ENCODE results near the gene ZMYND8.
A peak's percentile ranks its signal among the peaks of the same experiment; 100 is the strongest.
"Not testable (repeated sequence)": the region's sequence is repeated elsewhere in the genome, so short reads cannot be mapped to it uniquely, and the experiment has no call there.

ZMYND8 gene

GRCh38 chr20:47222468-47223119 lies 133.9 kb downstream of the ZMYND8 start:
- DNase-seq = no peak

GRCh38 chr20:47221036-47221625 lies 135.4 kb downstream of the ZMYND8 start:
- DNase-seq = no peak

- peak; percentile 49 for DNase-seq
Measured at GRCh38 chr20:47220161-47220582, 136.3 kb downstream of the ZMYND8 start.

- DNase-seq = no peak
Measured at GRCh38 chr20:47217482-47218446, 138.7 kb downstream of the ZMYND8 start.

- DNase-seq = no peak
Measured at GRCh38 chr20:47216819-47217410, 139.6 kb downstream of the ZMYND8 start.

- DNase-seq = no peak
Measured at GRCh38 chr20:47215653-47216397, 140.7 kb downstream of the ZMYND8 start.

- no peak for DNase-seq
Measured at GRCh38 chr20:47213966-47214365, 142.5 kb downstream of the ZMYND8 start.

- no peak for DNase-seq
Measured at GRCh38 chr20:47212606-47213207, 143.8 kb downstream of the ZMYND8 start.

GRCh38 chr20:47211036-47211435 lies 145.5 kb downstream of the ZMYND8 start:
- no peak for DNase-seq

GRCh38 chr20:47210470-47210869 lies 146.0 kb downstream of the ZMYND8 start:
- DNase-seq = no peak

- DNase-seq = no peak
Measured at GRCh38 chr20:47209982-47210381, 146.5 kb downstream of the ZMYND8 start.

GRCh38 chr20:47208534-47209174 lies 147.8 kb downstream of the ZMYND8 start:
- DNase-seq = no peak

- no peak for DNase-seq
Measured at GRCh38 chr20:47206962-47207641, 149.4 kb downstream of the ZMYND8 start.

- DNase-seq = not testable (repeated sequence)
Measured at GRCh38 chr20:47206552-47206951, 149.9 kb downstream of the ZMYND8 start.

- DNase-seq = peak; percentile 54
Measured at GRCh38 chr20:47205577-47206123, 150.8 kb downstream of the ZMYND8 start.

- DNase-seq = not testable (repeated sequence)
Measured at GRCh38 chr20:47204850-47205122, 151.7 kb downstream of the ZMYND8 start.

GRCh38 chr20:47204008-47204849 lies 152.3 kb downstream of the ZMYND8 start:
- DNase-seq = no peak

GRCh38 chr20:47202733-47203667 lies 153.5 kb downstream of the ZMYND8 start:
- DNase-seq = peak; percentile 55

Measured in OCI-M1 (cell line).